NCI-H524 treated with DMSO at 0.1 percent for 48 hours (cell line): Measurements from ENCODE around the gene NUP93.

Source experiments
- DNase-seq: peaks from one replicate; lab custom pipeline; 2025; lab: John Stamatoyannopoulos, UW

NUP93 gene

GRCh38 chr16:56743840-56744239, 13.9 kb downstream of the NUP93 start:
- DNase-seq = no peak

GRCh38 chr16:56744996-56745640, 15.2 kb downstream of the NUP93 start:
- no peak for DNase-seq

- DNase-seq = no peak
Observed at GRCh38 chr16:56747486-56748045, 17.6 kb downstream of the NUP93 start.

GRCh38 chr16:56748191-56748590, 18.3 kb downstream of the NUP93 start:
- no peak for DNase-seq

GRCh38 chr16:56748826-56749225, 18.9 kb downstream of the NUP93 start:
- no peak for DNase-seq

GRCh38 chr16:56749672-56750491, 20.0 kb downstream of the NUP93 start:
- DNase-seq = no peak

- DNase-seq = no peak
Observed at GRCh38 chr16:56753410-56753809, 23.5 kb downstream of the NUP93 start.

- DNase-seq = no peak
Observed at GRCh38 chr16:56755038-56755437, 25.1 kb downstream of the NUP93 start.

GRCh38 chr16:56758432-56758831, 28.5 kb downstream of the NUP93 start:
- DNase-seq = no peak

GRCh38 chr16:56758930-56759329, 29.0 kb downstream of the NUP93 start:
- no peak for DNase-seq

GRCh38 chr16:56763291-56763916, 33.5 kb downstream of the NUP93 start:
- DNase-seq = no peak

GRCh38 chr16:56764835-56765234, 34.9 kb downstream of the NUP93 start:
- no peak for DNase-seq

- no peak for DNase-seq
Observed at GRCh38 chr16:56765949-56766348, 36.0 kb downstream of the NUP93 start.

GRCh38 chr16:56767024-56767423, 37.1 kb downstream of the NUP93 start:
- peak; percentile 90 for DNase-seq

- no peak for DNase-seq
Observed at GRCh38 chr16:56769677-56770076, 39.7 kb downstream of the NUP93 start.

- DNase-seq = no peak
Observed at GRCh38 chr16:56771558-56772279, 41.8 kb downstream of the NUP93 start.

GRCh38 chr16:56773532-56773931, 43.6 kb downstream of the NUP93 start:
- no peak for DNase-seq

- DNase-seq = peak; percentile 61
Observed at GRCh38 chr16:56774016-56774680, 44.2 kb downstream of the NUP93 start.

GRCh38 chr16:56775162-56775561, 45.2 kb downstream of the NUP93 start:
- DNase-seq = peak; percentile 92

- DNase-seq = no peak
Observed at GRCh38 chr16:56776562-56776961, 46.6 kb downstream of the NUP93 start.

GRCh38 chr16:56777001-56777400, 47.1 kb downstream of the NUP93 start:
- no peak for DNase-seq

GRCh38 chr16:56777482-56777881, 47.6 kb downstream of the NUP93 start:
- DNase-seq = no peak
